ENCODE results near the gene CCL26.
"Not testable (repeated sequence)": the region's sequence is repeated elsewhere in the genome, so short reads cannot be mapped to it uniquely, and the experiment has no call there.

CCL26 gene

GRCh38 chr7:75738604-75738974 lies 33.4 kb downstream of the CCL26 start, which contains the start of gene HIP1:
Gene HIP1 (minus strand): TSS chr7:75738941. CDS start chr7:75738920, 21 bp downstream.
- DNase-seq: no peak

GRCh38 chr7:75737856-75738603 lies 34.0 kb downstream of the CCL26 start:
- no peak for DNase-seq

GRCh38 chr7:75735581-75736350 lies 36.2 kb downstream of the CCL26 start:
- DNase-seq: no peak

GRCh38 chr7:75734586-75735458 lies 37.2 kb downstream of the CCL26 start:
- DNase-seq: no peak

GRCh38 chr7:75732764-75733630 lies 39.0 kb downstream of the CCL26 start:
- DNase-seq: no peak

GRCh38 chr7:75732016-75732521 lies 39.9 kb downstream of the CCL26 start:
- no peak for DNase-seq

GRCh38 chr7:75729851-75730274 lies 42.1 kb downstream of the CCL26 start:
- DNase-seq: no peak

GRCh38 chr7:75727881-75728593 lies 44.0 kb downstream of the CCL26 start:
- DNase-seq: no peak

- DNase-seq: not testable (repeated sequence)
These were observed 44.7 kb downstream of the CCL26 start for GRCh38 chr7:75727351-75727750.

- DNase-seq: no peak
These were observed 46.7 kb downstream of the CCL26 start for GRCh38 chr7:75725306-75725705.

- no peak for DNase-seq
These were observed 48.6 kb downstream of the CCL26 start for GRCh38 chr7:75723444-75723843.

- no peak for DNase-seq
These were observed 49.6 kb downstream of the CCL26 start for GRCh38 chr7:75722373-75722772.

GRCh38 chr7:75721922-75722321 lies 50.1 kb downstream of the CCL26 start:
- not testable (repeated sequence) for DNase-seq

- DNase-seq: no peak
These were observed 50.6 kb downstream of the CCL26 start for GRCh38 chr7:75721426-75721825.

GRCh38 chr7:75719626-75720025 lies 52.4 kb downstream of the CCL26 start:
- no peak for DNase-seq
